ENCODE results near the gene SPRR2B.

The SPRR2B gene

GRCh38 chr1:153058826-153059784 is 12.3 kb downstream of the SPRR2B start:
- TF ChIP-seq ZBTB7A (IDR thresholded peaks at IDR 0.05; ENCODE audit: low read depth) (no peak), TCF12 (IDR thresholded peaks at IDR 0.05; ENCODE audit: low read depth) (no peak), TEAD4 (IDR thresholded peaks at IDR 0.05) (no peak)

- TF ChIP-seq NFIC (IDR thresholded peaks at IDR 0.05) (no peak), RAD21 (IDR thresholded peaks at IDR 0.05; ENCODE audit: low read depth) (no peak), TAF1 (IDR thresholded peaks at IDR 0.05; ENCODE audit: low read depth) (no peak)
Observed at GRCh38 chr1:153058154-153058553, 13.3 kb downstream of the SPRR2B start.

- no peak for TF ChIP-seq TAF1 (IDR thresholded peaks at IDR 0.05; ENCODE audit: low read depth)
- no peak for TF ChIP-seq RAD21 (IDR thresholded peaks at IDR 0.05; ENCODE audit: low read depth)
- TF ChIP-seq YY1 (IDR thresholded peaks at IDR 0.05; ENCODE audit: low read depth): no peak
- TF ChIP-seq FOXM1 (IDR thresholded peaks at IDR 0.05; ENCODE audit: borderline replicate concordance, low read depth): no peak
- TF ChIP-seq NFIC (IDR thresholded peaks at IDR 0.05): no peak
- no peak for TF ChIP-seq USF1 (IDR thresholded peaks at IDR 0.05)
- no peak for TF ChIP-seq REST (IDR thresholded peaks at IDR 0.05; ENCODE audit: low read depth)
- TF ChIP-seq ZBTB7A (IDR thresholded peaks at IDR 0.05; ENCODE audit: low read depth): no peak
- no peak for TF ChIP-seq EP300 (IDR thresholded peaks at IDR 0.05; ENCODE audit: borderline replicate concordance)
- TF ChIP-seq EGR1 (IDR thresholded peaks at IDR 0.05): no peak
- no peak for TF ChIP-seq TCF12 (IDR thresholded peaks at IDR 0.05; ENCODE audit: low read depth)
- TF ChIP-seq MAX (IDR thresholded peaks at IDR 0.05): no peak
- TF ChIP-seq TEAD4 (IDR thresholded peaks at IDR 0.05): no peak
Observed at GRCh38 chr1:153057375-153057774, 14.0 kb downstream of the SPRR2B start, which contains the start of gene SPRR2A. TSS of gene SPRR2A (minus strand) at chr1:153057512. CDS start at chr1:153056735, 777 bp downstream.

GRCh38 chr1:153049211-153049610 is 22.2 kb downstream of the SPRR2B start:
- TF ChIP-seq RAD21 (IDR thresholded peaks at IDR 0.05; ENCODE audit: low read depth): no peak
- no peak for TF ChIP-seq EP300 (IDR thresholded peaks at IDR 0.05; ENCODE audit: borderline replicate concordance)
- TF ChIP-seq USF1 (IDR thresholded peaks at IDR 0.05): no peak
- TF ChIP-seq FOXM1 (IDR thresholded peaks at IDR 0.05; ENCODE audit: borderline replicate concordance, low read depth): no peak
- no peak for TF ChIP-seq EGR1 (IDR thresholded peaks at IDR 0.05)
- no peak for TF ChIP-seq NFIC (IDR thresholded peaks at IDR 0.05)
- TF ChIP-seq CREB1 (IDR thresholded peaks at IDR 0.05; ENCODE audit: low read depth): no peak
- no peak for TF ChIP-seq TCF12 (IDR thresholded peaks at IDR 0.05; ENCODE audit: low read depth)
- no peak for TF ChIP-seq MAX (IDR thresholded peaks at IDR 0.05)
- TF ChIP-seq CEBPB (IDR thresholded peaks at IDR 0.05): no peak
- no peak for TF ChIP-seq REST (IDR thresholded peaks at IDR 0.05; ENCODE audit: low read depth)
- TF ChIP-seq TAF1 (IDR thresholded peaks at IDR 0.05; ENCODE audit: low read depth): no peak
- no peak for TF ChIP-seq ZBTB7A (IDR thresholded peaks at IDR 0.05; ENCODE audit: low read depth)
- TF ChIP-seq YY1 (IDR thresholded peaks at IDR 0.05; ENCODE audit: low read depth): no peak
- TF ChIP-seq TEAD4 (IDR thresholded peaks at IDR 0.05): no peak

GRCh38 chr1:153040950-153041631 is 30.3 kb downstream of the SPRR2B start, which contains the start of gene SPRR2D:
TSS of gene SPRR2D (minus strand) at chr1:153041120. CDS start at chr1:153040346, 774 bp downstream.
- TF ChIP-seq CEBPB (IDR thresholded peaks at IDR 0.05): no peak
- no peak for TF ChIP-seq TAF1 (IDR thresholded peaks at IDR 0.05; ENCODE audit: low read depth)
- no peak for TF ChIP-seq YY1 (IDR thresholded peaks at IDR 0.05; ENCODE audit: low read depth)
- no peak for TF ChIP-seq TEAD4 (IDR thresholded peaks at IDR 0.05)
- no peak for TF ChIP-seq REST (IDR thresholded peaks at IDR 0.05; ENCODE audit: low read depth)
